ENCODE measurements around the gene OR51T1. TPM values are rescaled to one million over a fixed set of nuclear protein-coding genes. Genes with fewer than 3 reads are reported as not detected.
"Not testable (repeated sequence)": the region's sequence is repeated elsewhere in the genome, so short reads cannot be mapped to it uniquely, and the experiment has no call there.

Gene OR51T1
- total RNA-seq = not detected

- no peak within 1 kb of the TSS for H3K27ac Mint-ChIP-seq
Measured at GRCh38 chr11:4881860-4882500, at the start of gene OR51T1. OR51T1 (plus strand) TSS chr11:4881900; CDS start chr11:4881900, 0 bp downstream.

GRCh38 chr11:4839851-4840549 is 41.7 kb upstream of the OR51T1 start:
- Mint-ChIP-seq H3K4me1 (no peaks in the 10 kb centered on the region), H3K9me3 (no peaks in the 10 kb centered on the region), H3K27ac (no peak overlapping the region), H3K27me3 (peaks cover 8% of the 10 kb centered on the region), H3K4me3 (no peak overlapping the region), H3K36me3 (no peaks in the 10 kb centered on the region)
- no peak for DNase-seq

More at GRCh38 chr11:4881860-4882500, at the start of gene OR51T1:
- Mint-ChIP-seq H3K4me1 (no peaks in the 10 kb centered on the region), H3K9me3 (no peaks in the 10 kb centered on the region), H3K27me3 (no peaks in the 10 kb centered on the region), H3K36me3 (no peaks in the 10 kb centered on the region), H3K4me3 (no peak within 1 kb of the TSS)
- DNase-seq = no peak

GRCh38 chr11:4848908-4849532 is 32.7 kb upstream of the OR51T1 start, which contains the start of gene OR51S1:
OR51S1 (minus strand) TSS chr11:4849208; CDS start chr11:4849208, 0 bp downstream.
- Mint-ChIP-seq H3K36me3 (no peaks in the 10 kb centered on the region), H3K4me1 (no peaks in the 10 kb centered on the region), H3K27me3 (peaks cover 8% of the 10 kb centered on the region), H3K4me3 (no peak within 1 kb of the TSS), H3K9me3 (no peaks in the 10 kb centered on the region), H3K27ac (no peak within 1 kb of the TSS)
- no peak for DNase-seq

- H3K27me3 Mint-ChIP-seq = peaks cover 8% of the 10 kb centered on the region
- DNase-seq = no peak
- no peaks in the 10 kb centered on the region for H3K4me1 Mint-ChIP-seq
- no peaks in the 10 kb centered on the region for H3K9me3 Mint-ChIP-seq
- H3K27ac Mint-ChIP-seq = no peak overlapping the region
- no peaks in the 10 kb centered on the region for H3K36me3 Mint-ChIP-seq
- H3K4me3 Mint-ChIP-seq = no peak overlapping the region
Measured at GRCh38 chr11:4851033-4851432, 30.7 kb upstream of the OR51T1 start.

- H3K27me3 Mint-ChIP-seq, H3K9me3 Mint-ChIP-seq, H3K4me1 Mint-ChIP-seq, H3K4me3 Mint-ChIP-seq, H3K27ac Mint-ChIP-seq, DNase-seq, H3K36me3 Mint-ChIP-seq: not testable (repeated sequence)
Measured at GRCh38 chr11:4854286-4854685, 27.4 kb upstream of the OR51T1 start.

- Mint-ChIP-seq H3K27me3 (peaks cover 7% of the 10 kb centered on the region), H3K27ac (no peak overlapping the region), H3K36me3 (no peaks in the 10 kb centered on the region), H3K4me1 (no peaks in the 10 kb centered on the region), H3K9me3 (peaks cover 2% of the 10 kb centered on the region), H3K4me3 (no peak overlapping the region)
- DNase-seq = no peak
Measured at GRCh38 chr11:4862447-4863236, 19.1 kb upstream of the OR51T1 start.

GRCh38 chr11:4863876-4864275 is 17.8 kb upstream of the OR51T1 start:
- no peaks in the 10 kb centered on the region for H3K4me1 Mint-ChIP-seq
- no peak overlapping the region for H3K27ac Mint-ChIP-seq
- H3K27me3 Mint-ChIP-seq = peaks cover 7% of the 10 kb centered on the region
- H3K9me3 Mint-ChIP-seq = peaks cover 2% of the 10 kb centered on the region
- DNase-seq = no peak
- no peaks in the 10 kb centered on the region for H3K36me3 Mint-ChIP-seq
- no peak overlapping the region for H3K4me3 Mint-ChIP-seq

GRCh38 chr11:4865855-4866254 is 15.8 kb upstream of the OR51T1 start:
- Mint-ChIP-seq H3K4me1 (no peaks in the 10 kb centered on the region), H3K4me3 (no peak overlapping the region), H3K27me3 (peaks cover 7% of the 10 kb centered on the region)

GRCh38 chr11:4881188-4881587 is 512 bp upstream of the OR51T1 start:
- Mint-ChIP-seq H3K9me3 (no peaks in the 10 kb centered on the region), H3K27me3 (no peaks in the 10 kb centered on the region)
- no peak for DNase-seq

More at GRCh38 chr11:4865855-4866254, 15.8 kb upstream of the OR51T1 start:
- no peaks in the 10 kb centered on the region for H3K36me3 Mint-ChIP-seq
- no peak overlapping the region for H3K27ac Mint-ChIP-seq
- peaks cover 2% of the 10 kb centered on the region for H3K9me3 Mint-ChIP-seq
- DNase-seq = no peak

GRCh38 chr11:4882543-4882942 is 843 bp downstream of the OR51T1 start:
- no peaks in the 10 kb centered on the region for H3K36me3 Mint-ChIP-seq
- no peak for DNase-seq
- H3K9me3 Mint-ChIP-seq = no peaks in the 10 kb centered on the region
- H3K27me3 Mint-ChIP-seq = no peaks in the 10 kb centered on the region
- H3K4me1 Mint-ChIP-seq = no peaks in the 10 kb centered on the region
- H3K27ac Mint-ChIP-seq = no peak overlapping the region
- no peak overlapping the region for H3K4me3 Mint-ChIP-seq

More at GRCh38 chr11:4881188-4881587, 512 bp upstream of the OR51T1 start:
- Mint-ChIP-seq H3K27ac (no peak overlapping the region), H3K4me1 (no peaks in the 10 kb centered on the region), H3K36me3 (no peaks in the 10 kb centered on the region), H3K4me3 (no peak overlapping the region)

GRCh38 chr11:4884361-4884760 is 2.7 kb downstream of the OR51T1 start:
- Mint-ChIP-seq H3K4me1 (no peaks in the 10 kb centered on the region), H3K27ac (no peak overlapping the region), H3K9me3 (no peaks in the 10 kb centered on the region), H3K27me3 (no peaks in the 10 kb centered on the region), H3K4me3 (no peak overlapping the region), H3K36me3 (no peaks in the 10 kb centered on the region)
- no peak for DNase-seq

GRCh38 chr11:4886186-4886585 is 4.5 kb downstream of the OR51T1 start:
- no peak for DNase-seq
- Mint-ChIP-seq H3K9me3 (no peaks in the 10 kb centered on the region), H3K27ac (no peak overlapping the region), H3K27me3 (no peaks in the 10 kb centered on the region), H3K36me3 (no peaks in the 10 kb centered on the region), H3K4me1 (no peaks in the 10 kb centered on the region), H3K4me3 (no peak overlapping the region)

- Mint-ChIP-seq H3K36me3 (no peaks in the 10 kb centered on the region), H3K9me3 (no peaks in the 10 kb centered on the region), H3K4me3 (no peak overlapping the region), H3K27ac (no peak overlapping the region), H3K27me3 (no peaks in the 10 kb centered on the region), H3K4me1 (no peaks in the 10 kb centered on the region)
- no peak for DNase-seq
Measured at GRCh38 chr11:4887591-4887990, 5.9 kb downstream of the OR51T1 start.

GRCh38 chr11:4890279-4890678 is 8.6 kb downstream of the OR51T1 start:
- Mint-ChIP-seq H3K4me1 (no peaks in the 10 kb centered on the region), H3K27ac (no peak overlapping the region), H3K27me3 (no peaks in the 10 kb centered on the region), H3K4me3 (no peak overlapping the region), H3K9me3 (no peaks in the 10 kb centered on the region), H3K36me3 (no peaks in the 10 kb centered on the region)
- DNase-seq = no peak
